HepG2 (cell line): Measurements from ENCODE around the gene FMO3. TPM values are rescaled to one million over a fixed set of nuclear protein-coding genes. Genes with fewer than 3 reads are reported as not detected.
A peak's percentile ranks its signal among the peaks of the same experiment; 100 is the strongest.

Experiments used
- ATF7-NPFF ChIP-seq: sonication (generic); formaldehyde crosslinking; IDR thresholded peaks from 2 replicates; pipeline ENCODE4 v1.8.1; 2023; ENCODE audit warnings: mild to moderate bottlenecking, low read depth, missing genetic modification reagents, moderate library complexity
- DRAP1 ChIP-seq: IDR thresholded peaks from 2 replicates; pipeline ENCODE4 v1.6.1; 2016; ENCODE audit warnings: missing genetic modification reagents, missing compliant biosample characterization
- EEA1 ChIP-seq: sonication (generic); formaldehyde crosslinking; IDR thresholded peaks from 2 replicates; pipeline ENCODE4 v1.5.1; 2020; ENCODE audit warnings: mild to moderate bottlenecking, missing genetic modification reagents, borderline replicate concordance
- ELF3 ChIP-seq: IDR thresholded peaks from 2 replicates; pipeline ENCODE4 v1.6.1; 2016; ENCODE audit warnings: missing genetic modification reagents, missing compliant biosample characterization
- MAF1 ChIP-seq: sonication (generic); formaldehyde crosslinking; IDR thresholded peaks from 2 replicates; pipeline ENCODE4 v1.5.0; 2020; ENCODE audit warnings: missing genetic modification reagents, borderline replicate concordance
- PLRG1 ChIP-seq: fragments of 450-650 bp; conservative IDR thresholded peaks from 2 replicates; pipeline ENCODE4 v1.6.1; 2016
- POGZ ChIP-seq: sonication (generic); formaldehyde crosslinking; IDR thresholded peaks from 2 replicates; pipeline ENCODE4 v1.4.0; 2020; ENCODE audit warnings: mild to moderate bottlenecking, missing genetic modification reagents
- RNF219 ChIP-seq: sonication (generic); formaldehyde crosslinking; IDR thresholded peaks from 2 replicates; pipeline ENCODE4 v1.5.0; 2020; ENCODE audit warnings: mild to moderate bottlenecking, missing genetic modification reagents
- THRA ChIP-seq: sonication (generic); formaldehyde crosslinking; IDR thresholded peaks from 2 replicates; pipeline ENCODE4 v1.4.0; 2020; ENCODE audit warnings: missing genetic modification reagents, borderline replicate concordance
- TRAFD1 ChIP-seq: sonication (generic); formaldehyde crosslinking; IDR thresholded peaks from 2 replicates; pipeline ENCODE4 v1.5.1; 2020; ENCODE audit warnings: missing genetic modification reagents, mild to moderate bottlenecking, borderline replicate concordance
- XBP1 ChIP-seq: sonication (generic); formaldehyde crosslinking; IDR thresholded peaks from 2 replicates; pipeline ENCODE4 v1.5.0; 2020; ENCODE audit warnings: missing genetic modification reagents
- ZBTB26 ChIP-seq: IDR thresholded peaks from 2 replicates; pipeline ENCODE4 v1.6.1; 2016; ENCODE audit warnings: missing compliant biosample characterization, missing genetic modification reagents, borderline replicate concordance
- ZGPAT ChIP-seq: IDR thresholded peaks from 2 replicates; pipeline ENCODE4 v1.6.1; 2016; ENCODE audit warnings: mild to moderate bottlenecking
- ZMYM4 ChIP-seq: sonication (generic); formaldehyde crosslinking; IDR thresholded peaks from 2 replicates; pipeline ENCODE4 v1.8.1; 2023; ENCODE audit warnings: mild to moderate bottlenecking, missing genetic modification reagents
- ZNF138 ChIP-seq: sonication (generic); formaldehyde crosslinking; IDR thresholded peaks from 2 replicates; pipeline ENCODE4 v1.5.0; 2020; ENCODE audit warnings: mild to moderate bottlenecking, low read depth, missing genetic modification reagents
- ZNF333 ChIP-seq: sonication (generic); formaldehyde crosslinking; IDR thresholded peaks from 2 replicates; pipeline ENCODE4 v1.4.0; 2020; ENCODE audit warnings: mild to moderate bottlenecking, missing genetic modification reagents, borderline replicate concordance
- ZNF484 ChIP-seq: sonication (generic); formaldehyde crosslinking; IDR thresholded peaks from 2 replicates; pipeline ENCODE4 v1.5.1; 2020; ENCODE audit warnings: mild to moderate bottlenecking, low read depth, missing genetic modification reagents, borderline replicate concordance
- ZNF703 ChIP-seq: sonication (generic); formaldehyde crosslinking; IDR thresholded peaks from 2 replicates; pipeline ENCODE4 v1.5.1; 2020; ENCODE audit warnings: missing genetic modification reagents, mild to moderate bottlenecking, moderate library complexity, borderline replicate concordance
- ZNF747 ChIP-seq: sonication (generic); formaldehyde crosslinking; IDR thresholded peaks from 2 replicates; pipeline ENCODE4 v1.8.1; 2023; ENCODE audit warnings: missing genetic modification reagents, mild to moderate bottlenecking, borderline replicate concordance
- ZNF850 ChIP-seq: sonication (generic); formaldehyde crosslinking; conservative IDR thresholded peaks from 2 replicates; pipeline ENCODE4 v1.9.0; 2021; ENCODE audit warnings: mild to moderate bottlenecking, missing genetic modification reagents
- ZNF878 ChIP-seq: sonication (generic); formaldehyde crosslinking; IDR thresholded peaks from 2 replicates; pipeline ENCODE4 v1.8.1; 2023; ENCODE audit warnings: mild to moderate bottlenecking, missing genetic modification reagents, moderate library complexity
- polyA plus RNA-seq, 8 experiments: library from polyadenylated mRNA; depleted of rRNA in 3 of 8; stranded (reverse) in 7 of 8; unstranded in 1 of 8; fragments of >200 nt; fragmentation: Illumina TruSeq in 4 of 8; extraction: Trizol in 4 of 8; gene quantifications; 2 replicates each; pipeline versions ENCODE4 v1.2.1 to v1.2.3, GENCODE V29; 2011 to 2016; ENCODE audit warnings: low read depth in 4 of 8, missing spikeins in 1 of 8, mixed read lengths in 1 of 8; ENCODE audit not compliant: insufficient read depth in 1 of 8
- total RNA-seq, 5 experiments: library from RNA; depleted of rRNA; stranded (reverse); fragments of >200 nt; fragmentation: Illumina TruSeq; extraction: Trizol; gene quantifications; 2 replicates each; pipeline ENCODE4 v1.2.3, GENCODE V29; 2016; ENCODE audit warnings: low read depth in 1 of 5

The FMO3 gene
- total and polyA plus RNA-seq, 2 of the 13 experiments (the other 11 are each of a cell fraction or from before 2014, with no cell fraction given), result not detected

- no peak for TF ChIP-seq XBP1 (CRISPR knock-in tag)
- TF ChIP-seq ZNF703 (CRISPR knock-in tag), result no peak
- no peak for TF ChIP-seq ZBTB26 (CRISPR knock-in tag)
- TF ChIP-seq MAF1 (CRISPR knock-in tag), result no peak
- TF ChIP-seq ZMYM4 (CRISPR knock-in tag), result no peak
- no peak for TF ChIP-seq ELF3 (CRISPR knock-in tag)
- no peak for TF ChIP-seq RNF219 (CRISPR knock-in tag)
- TF ChIP-seq POGZ, result 0 out of 2 replicates have a peak, but pooled peaks have one; percentile 22
- TF ChIP-seq ZNF878 (CRISPR knock-in tag), result 0 out of 2 replicates have a peak, but pooled peaks have one; percentile 28
- 0 out of 2 replicates have a peak, but pooled peaks have one; percentile 32 for TF ChIP-seq ZGPAT (CRISPR knock-in tag)
- peak; percentile 37; the same call in 1 of the 2 replicates for TF ChIP-seq THRA (CRISPR knock-in tag)
- no peak for TF ChIP-seq ZNF850 (CRISPR knock-in tag)
- TF ChIP-seq EEA1 (CRISPR knock-in tag), result no peak
- TF ChIP-seq DRAP1 (CRISPR knock-in tag), result no peak
- TF ChIP-seq ZNF333 (CRISPR knock-in tag), result no peak
- TF ChIP-seq ATF7-NPFF, result no peak
- no peak for TF ChIP-seq TRAFD1
- TF ChIP-seq ZNF138 (CRISPR knock-in tag), result no peak
- no peak for TF ChIP-seq PLRG1
- TF ChIP-seq ZNF484 (CRISPR knock-in tag), result no peak
- TF ChIP-seq ZNF747 (CRISPR knock-in tag), result no peak
These were observed 51.1 kb downstream of the FMO3 start (continued) for GRCh38 chr1:171141688-171142415.
